SK-N-DZ (cell line): Measurements from ENCODE around the gene TMEM208.

Experiments
- DNase-seq: peaks from one replicate; pipeline ENCODE4 v3.0.0-alpha.2; 2015; ENCODE audit warnings: low spot score

Gene TMEM208

GRCh38 chr16:67235816-67236562 lies 9.1 kb downstream of the TMEM208 start:
- no peak for DNase-seq

- peak; percentile 38 for DNase-seq
Observed at GRCh38 chr16:67236563-67237395, 9.8 kb downstream of the TMEM208 start.

- no peak for DNase-seq
Observed at GRCh38 chr16:67237396-67238277, 10.7 kb downstream of the TMEM208 start.

- no peak for DNase-seq
Observed at GRCh38 chr16:67238278-67238575, 11.3 kb downstream of the TMEM208 start.

- no peak for DNase-seq
Observed at GRCh38 chr16:67238806-67239470, 12.0 kb downstream of the TMEM208 start.

GRCh38 chr16:67240506-67240905 lies 13.6 kb downstream of the TMEM208 start:
- no peak for DNase-seq

- no peak for DNase-seq
Observed at GRCh38 chr16:67241008-67241900, 14.3 kb downstream of the TMEM208 start.

GRCh38 chr16:67242138-67242730 lies 15.3 kb downstream of the TMEM208 start:
- DNase-seq: no peak

- no peak for DNase-seq
Observed at GRCh38 chr16:67243481-67243880, 16.6 kb downstream of the TMEM208 start.

- no peak for DNase-seq
Observed at GRCh38 chr16:67244387-67245185, 17.7 kb downstream of the TMEM208 start.

- DNase-seq: no peak
Observed at GRCh38 chr16:67245186-67245585, 18.3 kb downstream of the TMEM208 start.

- DNase-seq: no peak
Observed at GRCh38 chr16:67245674-67246080, 18.7 kb downstream of the TMEM208 start.

GRCh38 chr16:67246081-67246755 lies 19.3 kb downstream of the TMEM208 start:
- DNase-seq: peak; percentile 83

- peak; percentile 40 for DNase-seq
Observed at GRCh38 chr16:67246756-67247191, 19.8 kb downstream of the TMEM208 start.

- peak; percentile 94 for DNase-seq
Observed at GRCh38 chr16:67247192-67248072, 20.5 kb downstream of the TMEM208 start, which contains the start of gene FHOD1. Gene FHOD1, minus strand, starts transcription at chr16:67247481. Its CDS starts 71 bp downstream, at chr16:67247410.

GRCh38 chr16:67248073-67248400 lies 21.1 kb downstream of the TMEM208 start:
- DNase-seq: no peak

GRCh38 chr16:67248401-67249177 lies 21.7 kb downstream of the TMEM208 start, which contains the start of gene SLC9A5:
Gene SLC9A5, plus strand, starts transcription at chr16:67248979. Its CDS starts 36 bp downstream, at chr16:67249015.
- DNase-seq: peak; percentile 43
